Stimulated activated CD8-positive, alpha-beta memory T cell treated with anti-CD3 and anti-CD28 coated beads, Interleukin-15, amount 100 ng/mL, for 48 hours (primary cell): ENCODE data around the gene SKOR1.

Experiments used
- DNase-seq, 2 donors: peaks; one replicate each; pipeline ENCODE4 v3.0.0-alpha.2; 2020; ENCODE audit warnings: low read depth in 2 of 2

Gene SKOR1

DNA sequence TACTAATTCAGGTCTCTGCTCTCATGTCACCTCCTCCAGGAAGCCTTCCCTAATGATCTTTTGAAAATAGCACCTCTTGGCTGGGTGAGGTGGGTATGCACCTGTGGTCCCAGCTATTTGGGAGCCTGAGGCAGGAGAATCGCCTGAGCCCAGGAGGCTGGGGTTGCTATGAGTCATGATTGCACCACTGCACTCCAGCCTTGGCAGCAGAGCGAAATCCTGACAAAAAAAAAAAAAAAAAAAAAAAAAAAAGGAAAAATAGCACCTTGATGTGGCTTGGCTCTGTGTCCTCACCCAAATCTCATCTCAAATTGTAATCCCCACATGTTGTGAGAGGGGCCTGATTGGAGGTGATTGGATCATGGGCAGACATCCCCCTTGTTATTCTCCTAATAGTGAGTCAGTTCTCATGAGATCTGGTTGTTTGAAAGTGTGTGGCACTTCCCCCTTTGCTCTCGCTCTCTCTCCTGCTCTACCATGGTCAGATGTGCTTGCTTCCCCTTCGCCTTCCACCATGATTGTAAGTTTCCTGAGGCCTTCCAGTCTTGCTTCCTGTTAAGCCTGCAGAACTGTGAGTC is 25.8 kb downstream of the SKOR1 start:
- no peak for DNase-seq

GRCh38 chr15:67852418-67852817 is 27.1 kb downstream of the SKOR1 start:
- DNase-seq = no peak

DNA sequence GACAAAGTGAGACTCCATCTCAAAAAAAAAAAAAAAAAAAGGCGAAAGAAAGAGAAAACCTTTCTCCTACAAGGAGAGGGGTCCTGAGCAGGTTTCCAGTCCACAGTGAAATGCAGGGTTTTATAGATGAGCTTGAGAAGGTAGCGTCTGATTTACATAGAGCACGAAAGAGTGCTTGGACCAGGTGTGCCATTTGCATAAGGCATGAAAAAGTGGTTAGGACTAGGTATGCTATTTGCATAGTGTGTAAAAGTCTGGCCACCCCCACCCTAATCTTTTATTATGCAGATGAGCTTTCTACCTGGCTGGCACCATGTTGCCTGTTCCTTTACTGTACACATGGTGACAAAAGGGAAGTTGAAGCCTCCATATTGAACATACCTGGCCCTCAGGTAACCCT is 28.1 kb downstream of the SKOR1 start:
- DNase-seq = no peak

GRCh38 chr15:67854358-67854757 is 29.0 kb downstream of the SKOR1 start:
- no peak for DNase-seq

DNA sequence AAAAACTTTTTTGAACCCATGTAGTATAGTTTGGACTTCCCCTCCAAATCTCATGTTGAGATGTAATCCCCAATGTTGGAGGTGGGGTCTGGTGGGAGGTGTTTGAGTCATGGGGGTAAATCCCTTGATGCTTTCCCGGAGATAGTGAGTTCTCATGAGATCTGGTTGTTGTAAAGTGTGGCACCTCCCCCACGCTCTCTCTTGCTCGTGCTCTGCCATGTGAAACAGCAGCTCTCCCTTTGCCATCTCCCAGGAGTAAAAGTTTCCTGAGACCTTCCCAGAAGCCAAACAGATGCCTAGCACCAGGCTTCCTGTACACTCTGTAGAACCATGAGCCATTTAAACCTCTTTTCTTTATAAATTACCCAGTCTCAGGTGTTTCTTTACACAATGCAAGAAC is 30.5 kb downstream of the SKOR1 start:
- no peak for DNase-seq

GRCh38 chr15:67857220-67857619 is 31.9 kb downstream of the SKOR1 start:
- DNase-seq = no peak

DNA sequence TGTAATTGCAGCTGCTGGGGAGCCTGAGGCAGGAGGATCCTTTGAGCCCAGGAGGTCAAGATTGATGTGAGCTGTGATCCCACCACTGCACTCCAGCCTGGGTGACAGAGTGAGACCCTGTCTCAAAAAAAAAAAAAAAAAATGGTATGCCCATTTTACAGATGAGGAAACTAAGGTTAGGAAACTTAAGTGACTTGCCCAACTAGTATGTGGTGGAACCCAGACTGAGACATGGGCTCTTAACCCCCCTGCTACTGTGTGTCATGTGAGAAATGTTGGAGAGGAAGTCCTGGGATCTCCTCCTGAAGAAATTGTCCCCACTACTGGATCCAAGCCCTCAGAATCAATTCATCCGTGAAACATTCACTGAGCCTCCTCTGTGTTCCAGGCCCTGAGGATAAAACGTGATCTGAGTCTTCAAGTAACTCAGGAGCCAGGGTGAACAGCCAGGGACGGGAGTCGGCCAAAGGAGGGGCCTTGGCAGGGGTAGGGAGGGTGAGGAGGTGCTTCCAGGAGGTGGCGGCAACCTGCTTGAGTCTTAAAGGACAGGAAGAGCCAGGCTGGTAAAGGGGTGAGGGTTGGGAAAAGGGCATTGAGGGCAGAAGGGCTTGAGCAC is 34.1 kb downstream of the SKOR1 start:
- DNase-seq = no peak

- DNase-seq = no peak
These were observed 36.7 kb downstream of the SKOR1 start for GRCh38 chr15:67861983-67862382.

DNA sequence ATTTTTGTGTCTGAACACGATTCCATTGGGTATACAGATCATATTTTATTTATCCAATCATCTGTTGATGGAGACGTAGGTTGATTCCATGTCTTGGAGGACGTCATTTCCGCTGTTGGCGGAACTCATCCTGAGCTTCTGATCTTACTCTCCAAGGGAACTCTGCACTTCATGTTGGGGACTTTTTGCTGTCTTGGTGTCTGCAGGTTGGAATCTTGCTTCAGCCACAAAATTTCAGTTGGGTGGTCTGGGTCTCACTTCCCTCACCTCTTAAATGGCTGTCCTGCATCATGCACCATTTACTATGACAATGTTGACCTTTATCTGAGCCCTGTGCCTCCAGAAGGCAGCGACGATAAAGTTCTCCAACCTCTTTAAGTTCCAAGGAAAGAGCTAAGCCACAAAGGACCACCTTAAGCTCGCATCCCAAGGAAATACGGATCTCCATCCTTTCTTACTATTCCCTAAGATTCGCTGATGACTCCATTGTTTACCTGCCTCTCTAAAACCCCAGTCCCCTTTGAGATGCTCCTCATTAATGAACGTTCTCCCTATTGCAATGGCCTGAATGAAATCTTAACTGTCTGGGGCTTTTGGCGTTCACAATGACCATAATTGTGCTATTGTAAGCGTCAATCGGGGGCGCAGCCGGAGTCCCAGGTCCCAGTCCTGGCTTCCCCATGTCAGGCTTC is 37.6 kb downstream of the SKOR1 start:
- DNase-seq = no peak

DNA sequence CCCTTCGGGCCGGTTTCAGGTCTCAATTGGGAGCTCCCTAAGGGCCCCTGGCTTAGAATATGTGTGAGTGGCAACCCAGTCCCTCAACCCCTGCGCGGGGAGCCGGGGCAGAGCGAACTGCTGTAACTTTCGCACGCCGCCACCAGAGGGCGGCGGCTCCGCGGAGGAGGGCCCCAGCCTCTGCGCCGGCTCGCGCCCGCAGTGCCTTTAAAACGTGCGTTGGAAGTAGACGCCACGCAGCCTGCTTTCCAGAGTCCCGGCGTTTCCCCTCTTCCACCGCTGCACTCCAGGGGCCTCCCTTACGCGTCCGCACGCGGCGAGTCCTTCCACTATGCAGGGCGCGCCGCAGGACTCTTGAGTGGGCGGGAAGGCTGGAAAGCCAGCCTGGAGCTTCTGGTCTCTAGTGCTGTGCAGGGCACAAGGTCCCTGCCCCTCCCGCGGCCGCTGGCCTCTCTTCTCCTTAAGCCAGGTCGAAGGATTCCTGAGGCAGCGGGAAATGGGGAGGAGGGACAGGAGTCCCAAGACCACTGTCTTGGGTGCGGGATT is 38.2 kb downstream of the SKOR1 start:
- peak; percentile 43 to 63 for DNase-seq

GRCh38 chr15:67865331-67865730 is 40.0 kb downstream of the SKOR1 start:
- no peak for DNase-seq

DNA sequence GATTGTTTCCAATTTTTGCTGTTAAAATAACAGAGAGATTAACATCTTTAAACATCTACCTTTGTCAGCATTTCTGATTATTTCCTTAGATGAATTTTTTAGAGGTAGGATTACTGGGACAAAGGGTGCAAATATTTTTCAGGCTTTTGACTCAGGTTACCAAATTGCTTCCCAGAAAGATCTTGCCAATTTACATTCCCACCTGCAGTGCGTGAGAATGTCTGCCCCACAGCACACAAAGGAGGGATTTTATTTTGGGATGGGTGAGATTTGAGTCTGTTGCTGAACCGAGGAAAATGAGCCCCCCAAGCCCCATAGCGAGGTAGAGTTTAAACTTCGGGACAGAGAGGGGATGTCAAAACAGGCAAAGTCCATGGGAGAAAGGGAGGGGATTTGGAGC is 40.5 kb downstream of the SKOR1 start:
- no peak for DNase-seq

- DNase-seq = no peak
These were observed 44.4 kb downstream of the SKOR1 start for GRCh38 chr15:67869701-67870100.

DNA sequence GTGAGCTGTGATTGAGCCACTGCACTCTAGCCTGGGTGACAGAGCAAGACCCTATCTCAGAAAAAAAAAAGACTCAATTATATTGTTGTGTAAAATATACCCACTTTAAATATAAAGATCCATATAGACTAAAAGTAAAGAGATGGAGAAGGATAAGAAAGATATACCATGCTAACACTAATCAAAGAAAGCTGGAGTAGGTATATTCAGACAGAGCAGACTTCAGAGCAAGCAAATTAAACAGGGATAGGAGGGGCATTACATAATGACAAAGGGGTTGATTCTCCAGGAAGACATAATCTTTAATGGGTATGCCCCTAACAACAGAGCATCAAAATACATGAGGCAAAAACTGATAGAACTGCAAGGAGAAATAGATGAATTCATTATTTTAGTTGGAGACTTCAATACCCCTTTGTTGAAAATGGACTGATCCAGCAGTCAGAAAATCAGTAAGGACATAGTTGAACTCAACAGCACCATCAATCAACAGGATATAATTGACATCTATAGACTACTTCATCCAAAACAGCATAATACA is 45.6 kb downstream of the SKOR1 start:
- no peak for DNase-seq

- no peak for DNase-seq
These were observed 48.5 kb downstream of the SKOR1 start for GRCh38 chr15:67873777-67874176.

GRCh38 chr15:67878712-67879206 is 53.5 kb downstream of the SKOR1 start:
- DNase-seq = no peak

DNA sequence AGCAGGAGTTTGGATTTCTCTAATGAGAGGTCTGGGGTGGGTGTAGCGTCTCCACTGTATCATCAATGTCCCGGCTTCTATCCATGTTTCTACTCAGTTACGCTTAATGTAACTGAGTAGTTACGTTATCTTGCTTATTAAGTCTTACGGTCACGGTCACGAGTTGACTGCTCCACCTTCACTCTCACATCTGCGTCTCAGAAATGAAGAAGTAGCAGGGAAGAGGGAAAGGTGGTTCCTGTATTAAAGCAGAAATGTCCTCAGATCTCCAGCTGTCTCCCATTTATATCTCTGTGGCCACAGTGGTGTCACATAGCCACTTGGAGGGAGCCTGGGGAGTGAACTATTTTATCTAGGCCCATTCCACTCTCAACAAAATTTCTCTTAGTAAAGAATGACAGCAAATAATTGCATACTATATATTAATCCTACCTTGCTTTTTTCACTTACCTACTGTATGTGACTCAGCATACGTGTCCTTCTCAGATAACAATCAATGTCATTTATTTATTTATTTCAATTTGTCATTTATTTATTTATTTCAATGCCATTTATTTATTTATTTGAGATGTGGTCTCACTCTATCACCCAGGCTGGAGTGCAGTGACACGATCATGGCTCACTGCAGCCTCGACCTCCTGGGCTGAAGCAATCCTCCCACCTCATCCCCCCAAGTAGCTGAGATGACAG is 54.3 kb downstream of the SKOR1 start:
- DNase-seq = no peak

GRCh38 chr15:67880651-67881182 is 55.4 kb downstream of the SKOR1 start:
- no peak for DNase-seq

DNA sequence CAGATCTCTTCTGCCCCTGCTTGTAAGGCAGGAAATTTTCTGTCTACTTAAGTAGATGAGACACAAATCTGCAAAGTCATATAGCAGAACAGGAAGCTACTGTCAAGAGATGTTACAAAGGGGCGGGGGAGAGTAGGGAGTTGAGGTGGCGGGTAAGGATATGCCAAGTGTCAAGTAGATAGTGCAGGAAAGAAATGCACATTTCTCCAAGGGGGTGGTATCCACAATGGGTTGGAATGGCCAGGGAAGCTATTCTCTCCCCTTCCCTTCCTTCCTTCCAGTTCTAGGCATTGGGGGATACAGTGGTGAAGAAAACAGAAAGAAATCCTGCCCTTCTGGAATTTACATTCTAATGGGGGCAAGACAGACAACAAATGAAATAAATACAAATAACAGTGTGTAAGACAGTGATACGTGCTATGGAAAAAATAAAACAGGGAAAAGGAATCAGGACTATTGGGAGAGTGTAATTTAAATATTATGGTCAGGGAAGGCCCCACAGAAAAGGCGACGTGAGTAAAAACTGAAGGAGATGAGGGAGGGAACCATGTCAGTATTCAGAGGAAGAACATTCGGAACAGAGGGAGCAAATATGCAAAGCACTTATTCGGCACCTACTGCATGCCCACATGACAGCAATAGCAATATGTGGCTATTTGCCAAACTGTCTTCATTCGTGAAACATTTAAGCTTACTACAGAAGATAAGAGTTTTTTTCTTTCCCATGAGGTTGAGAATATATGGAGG is 57.4 kb downstream of the SKOR1 start:
- DNase-seq = no peak

GRCh38 chr15:67883234-67883773 is 58.0 kb downstream of the SKOR1 start:
- DNase-seq = no peak

DNA sequence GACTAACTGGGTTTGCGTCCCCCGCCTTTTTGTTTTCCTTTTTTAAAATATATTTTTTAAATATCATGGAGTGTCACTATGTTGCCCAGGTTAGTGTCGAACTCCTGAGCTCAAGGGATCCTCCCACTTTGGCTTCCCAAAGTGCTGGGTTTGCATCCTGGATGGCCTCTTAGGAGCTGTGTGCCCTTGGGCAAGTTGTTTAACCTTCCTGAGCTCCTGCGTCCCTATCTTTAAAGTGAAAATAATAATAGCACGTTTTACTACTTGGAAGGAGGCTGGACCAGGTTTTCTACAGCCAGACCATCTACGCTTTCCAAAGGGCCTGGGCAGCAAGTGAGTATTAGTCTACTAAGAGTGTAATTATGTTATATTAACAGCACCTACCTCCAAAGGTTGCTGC is 58.7 kb downstream of the SKOR1 start:
- no peak for DNase-seq
